Fibroblast of the aortic adventitia (primary cell): ENCODE results near the gene EFNA5. TPM values are rescaled to one million over a fixed set of nuclear protein-coding genes. Genes with fewer than 3 reads are reported as not detected.

Experiments
- DNase-seq: peaks from one replicate; pipeline ENCODE4 v3.0.0-alpha.2; 2010; ENCODE audit warnings: low read depth
- H3K4me3 ChIP-seq: 2 replicates; pipeline ENCODE4 v1.5.1; 2011; ENCODE audit warnings: low read depth, mild to moderate bottlenecking, control low read depth, low read length, moderate library complexity
- CTCF ChIP-seq: IDR thresholded peaks from 2 replicates; pipeline ENCODE4 v1.5.1; 2011; ENCODE audit warnings: mild to moderate bottlenecking, low read length, control low read depth, inconsistent platforms; ENCODE audit not compliant: insufficient read depth
- total RNA-seq: library from RNA; depleted of rRNA; stranded (reverse); fragments of >200 nt; gene quantifications from 2 replicates; pipeline ENCODE4 v1.2.3, GENCODE V29; 2012; ENCODE audit warnings: low replicate concordance

The EFNA5 gene
- total RNA-seq, 1 donor: 33.1 TPM

DNA sequence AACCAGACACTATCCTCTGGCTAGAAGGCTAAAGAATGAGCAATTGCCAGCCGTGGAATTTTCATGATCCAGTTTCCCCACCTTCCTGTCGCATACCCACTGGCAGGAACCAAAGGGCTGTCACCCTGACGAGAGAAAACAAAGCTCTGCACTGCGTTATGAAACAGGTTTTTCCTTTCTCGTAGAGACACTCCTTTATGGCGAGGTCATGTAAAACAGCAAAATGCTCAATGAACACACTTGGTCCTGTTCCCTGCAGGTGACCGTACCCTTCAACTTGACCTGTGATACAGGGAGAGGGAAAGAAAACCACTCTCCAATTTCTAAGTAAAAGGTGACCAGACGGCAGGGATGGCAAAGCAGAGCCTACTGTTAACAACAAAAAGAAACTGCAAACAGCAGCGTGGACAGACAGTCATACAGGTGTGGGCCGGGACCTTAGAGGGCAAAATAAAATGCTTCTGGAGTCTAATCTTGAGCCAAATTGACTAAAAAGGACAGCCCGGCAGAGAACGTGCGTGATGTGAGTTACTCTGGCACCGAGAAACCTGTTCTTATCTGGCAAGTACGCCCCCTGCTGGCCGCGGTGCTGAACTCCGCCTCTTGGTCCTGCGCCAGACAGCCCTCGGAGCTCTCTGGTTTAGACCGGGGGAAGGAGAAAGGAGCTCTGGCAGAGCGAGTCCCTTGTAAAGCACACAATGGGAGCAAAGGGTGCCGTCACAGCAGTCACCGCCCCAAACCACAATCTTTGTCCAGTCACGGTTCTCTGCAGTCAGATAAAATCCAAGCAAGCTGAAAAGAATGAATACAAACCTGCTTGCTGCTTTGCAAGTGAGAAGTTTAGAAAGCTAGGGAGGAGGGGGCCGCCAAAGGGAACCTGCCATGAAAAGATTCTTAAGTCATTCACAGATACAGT lies 98.9 kb downstream of the EFNA5 start:
- peak; percentile 93 for TF ChIP-seq CTCF
- peak; percentile 95 for DNase-seq
- H3K4me3 ChIP-seq: peak overlapping the region; percentile 61

- TF ChIP-seq CTCF: no peak
- no peak for DNase-seq
- H3K4me3 ChIP-seq: no peak overlapping the region
These were observed 99.8 kb downstream of the EFNA5 start for GRCh38 chr5:107570805-107571531.

- no peak for TF ChIP-seq CTCF
- no peak for DNase-seq
These were observed 100.6 kb downstream of the EFNA5 start for GRCh38 chr5:107570181-107570580.

GRCh38 chr5:107567901-107568671 lies 102.7 kb downstream of the EFNA5 start:
- TF ChIP-seq CTCF: no peak
- H3K4me3 ChIP-seq: no peak overlapping the region
- no peak for DNase-seq

More at GRCh38 chr5:107570181-107570580, 100.6 kb downstream of the EFNA5 start:
- H3K4me3 ChIP-seq: no peak overlapping the region

GRCh38 chr5:107566986-107567385 lies 103.8 kb downstream of the EFNA5 start:
- DNase-seq: no peak
- TF ChIP-seq CTCF: no peak
- H3K4me3 ChIP-seq: no peak overlapping the region
